Thyroid gland (tissue), 4 donors: Measurements from ENCODE around the gene WDSUB1. TPM values are rescaled to one million over a fixed set of nuclear protein-coding genes. Genes with fewer than 3 reads are reported as not detected.

Source experiments
- DNase-seq, 2 donors: peaks; one replicate each; pipeline ENCODE4 v3.0.0-alpha.2; 2019
- H3K27ac ChIP-seq, 3 donors: fragments of 200-600 bp; sonication (generic); 1 replicate in 2 of 3; 2 replicates in 1 of 3; pipeline ENCODE4 v1.5.1; 2016 to 2019; ENCODE audit warnings: mild to moderate bottlenecking in 1 of 3, moderate library complexity in 1 of 3
- H3K27me3 ChIP-seq: fragments of 200-600 bp; sonication (generic); one replicate; pipeline ENCODE4 v1.5.1; 2019
- H3K36me3 ChIP-seq, 2 donors: fragments of 200-600 bp; sonication (generic); one replicate each; pipeline ENCODE4 v1.5.1; 2016 to 2019
- H3K4me1 ChIP-seq, 2 donors: fragments of 200-600 bp; sonication (generic); one replicate each; pipeline ENCODE4 v1.5.1; 2017 to 2019
- H3K4me3 ChIP-seq, 3 donors: fragments of 200-600 bp; sonication (generic); replicated peaks in 1 of 3; 1 replicate in 2 of 3; 2 replicates in 1 of 3; pipeline ENCODE4 v1.5.1; 2016; ENCODE audit warnings: mild to moderate bottlenecking in 1 of 3
- H3K9me3 ChIP-seq: fragments of 200-600 bp; sonication (generic); one replicate; pipeline ENCODE4 v1.5.1; 2017
- POLR2A ChIP-seq, 2 donors: fragments of 450-650 bp; IDR thresholded peaks; one replicate each; pipeline ENCODE4 v1.6.1; 2017; ENCODE audit warnings: antibody characterized with exemption in 2 of 2, mild to moderate bottlenecking in 2 of 2, moderate library complexity in 1 of 2
- WGBS, 2 donors: methylation state at CpG; one replicate each; pipeline ENCODE4 v1.1.5; 2017; 5-methylcytosine and 5-hydroxymethylcytosine counted together
- intact Hi-C: fragments of 100-400 bp; cut with DNase I; formaldehyde crosslinking; loops from one replicate; pipeline ENCODE4 v1.15.1; 2023
- total RNA-seq, 4 donors: library from RNA; depleted of rRNA; stranded (reverse); fragments of >200 nt; gene quantifications; one replicate each; pipeline ENCODE4 v1.2.3, GENCODE V29; 2016
- TF ChIP-seq, protein P1 (sequence below), 6 experiments: fragments of 200-600 bp in 3 of 6; fragments of 450-650 bp in 3 of 6; sonication (generic) in 3 of 6; IDR thresholded peaks; one replicate each; pipeline ENCODE4 v1.5.1; 2016 to 2019; ENCODE audit warnings: antibody characterized with exemption in 6 of 6, mild to moderate bottlenecking in 2 of 6, inconsistent platforms in 1 of 6, moderate library complexity in 1 of 6

WDSUB1 gene
- total RNA-seq, 4 donors from 2014 or later, result 13.2 to 22.9 (median 18.2) TPM

DNA sequence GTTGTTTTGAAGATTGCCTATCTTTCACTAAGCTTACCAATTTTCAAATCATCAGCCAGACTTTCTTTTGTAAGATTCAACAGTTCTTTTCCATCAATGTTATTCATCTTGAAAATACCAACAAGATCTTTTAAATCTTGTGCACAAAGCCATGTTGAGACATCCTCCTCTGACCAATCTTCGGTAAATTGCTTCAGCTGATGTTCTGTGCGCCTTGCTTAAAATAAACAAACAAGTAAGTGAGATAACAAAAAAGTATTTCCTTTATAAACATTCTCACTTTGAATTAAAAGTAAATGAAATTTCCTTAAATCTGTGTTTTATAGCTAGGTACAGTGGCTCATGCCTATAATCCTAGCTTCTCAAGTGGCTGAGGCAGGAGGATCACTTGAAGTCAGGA lies 30.3 kb downstream of the WDSUB1 start:
- intact Hi-C loops, result no loop called here
- Histone ChIP-seq H3K9me3 (no peaks in the 10 kb centered on the region), H3K27me3 (no peaks in the 10 kb centered on the region), H3K4me3 (no peak overlapping the region), H3K27ac (no peak overlapping the region), H3K4me1 (peaks cover under 1 to 2% of the 10 kb centered on the region in 2 donors), H3K36me3 (no peaks in the 10 kb centered on the region)
- no peak for DNase-seq
- WGBS, 2 donors, result 64 to 70% methylated on average over 2 of the region's 2 CpGs
- no peak for TF ChIP-seq POLR2A (IDR thresholded peaks at IDR 0.05)

DNA sequence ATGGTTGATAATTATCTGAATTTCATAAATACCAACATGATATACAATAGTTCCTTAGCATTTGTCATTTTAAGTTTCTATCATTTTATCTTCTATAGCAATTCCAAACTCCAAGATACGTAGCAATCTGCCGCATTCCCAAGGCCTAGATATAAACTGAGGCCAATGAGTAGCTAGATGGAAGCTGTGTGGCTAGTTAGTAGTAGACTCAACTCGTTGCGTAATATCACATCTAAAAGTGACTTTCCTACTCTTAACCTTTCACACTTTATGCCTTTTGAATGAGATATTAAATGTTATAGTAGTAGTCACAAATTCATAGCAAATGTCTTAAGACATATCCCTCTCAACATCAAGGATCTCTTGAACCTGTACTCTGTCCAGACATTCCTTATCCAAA lies 33.6 kb downstream of the WDSUB1 start:
- Histone ChIP-seq H3K9me3 (no peaks in the 10 kb centered on the region), H3K4me3 (no peak overlapping the region), H3K36me3 (no peaks in the 10 kb centered on the region), H3K4me1 (peaks cover 21% of the 10 kb centered on the region in 2 donors), H3K27me3 (no peaks in the 10 kb centered on the region), H3K27ac (no peak overlapping the region)
- 95 to 97% methylated on average over 4 of the region's 4 CpGs for WGBS, 2 donors
- TF ChIP-seq, protein P1, sequence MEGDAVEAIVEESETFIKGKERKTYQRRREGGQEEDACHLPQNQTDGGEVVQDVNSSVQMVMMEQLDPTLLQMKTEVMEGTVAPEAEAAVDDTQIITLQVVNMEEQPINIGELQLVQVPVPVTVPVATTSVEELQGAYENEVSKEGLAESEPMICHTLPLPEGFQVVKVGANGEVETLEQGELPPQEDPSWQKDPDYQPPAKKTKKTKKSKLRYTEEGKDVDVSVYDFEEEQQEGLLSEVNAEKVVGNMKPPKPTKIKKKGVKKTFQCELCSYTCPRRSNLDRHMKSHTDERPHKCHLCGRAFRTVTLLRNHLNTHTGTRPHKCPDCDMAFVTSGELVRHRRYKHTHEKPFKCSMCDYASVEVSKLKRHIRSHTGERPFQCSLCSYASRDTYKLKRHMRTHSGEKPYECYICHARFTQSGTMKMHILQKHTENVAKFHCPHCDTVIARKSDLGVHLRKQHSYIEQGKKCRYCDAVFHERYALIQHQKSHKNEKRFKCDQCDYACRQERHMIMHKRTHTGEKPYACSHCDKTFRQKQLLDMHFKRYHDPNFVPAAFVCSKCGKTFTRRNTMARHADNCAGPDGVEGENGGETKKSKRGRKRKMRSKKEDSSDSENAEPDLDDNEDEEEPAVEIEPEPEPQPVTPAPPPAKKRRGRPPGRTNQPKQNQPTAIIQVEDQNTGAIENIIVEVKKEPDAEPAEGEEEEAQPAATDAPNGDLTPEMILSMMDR (IDR thresholded peaks at IDR 0.05), result no peak
- TF ChIP-seq POLR2A (IDR thresholded peaks at IDR 0.05), result no peak
- intact Hi-C loops, result no loop called here
- DNase-seq, result no peak

DNA sequence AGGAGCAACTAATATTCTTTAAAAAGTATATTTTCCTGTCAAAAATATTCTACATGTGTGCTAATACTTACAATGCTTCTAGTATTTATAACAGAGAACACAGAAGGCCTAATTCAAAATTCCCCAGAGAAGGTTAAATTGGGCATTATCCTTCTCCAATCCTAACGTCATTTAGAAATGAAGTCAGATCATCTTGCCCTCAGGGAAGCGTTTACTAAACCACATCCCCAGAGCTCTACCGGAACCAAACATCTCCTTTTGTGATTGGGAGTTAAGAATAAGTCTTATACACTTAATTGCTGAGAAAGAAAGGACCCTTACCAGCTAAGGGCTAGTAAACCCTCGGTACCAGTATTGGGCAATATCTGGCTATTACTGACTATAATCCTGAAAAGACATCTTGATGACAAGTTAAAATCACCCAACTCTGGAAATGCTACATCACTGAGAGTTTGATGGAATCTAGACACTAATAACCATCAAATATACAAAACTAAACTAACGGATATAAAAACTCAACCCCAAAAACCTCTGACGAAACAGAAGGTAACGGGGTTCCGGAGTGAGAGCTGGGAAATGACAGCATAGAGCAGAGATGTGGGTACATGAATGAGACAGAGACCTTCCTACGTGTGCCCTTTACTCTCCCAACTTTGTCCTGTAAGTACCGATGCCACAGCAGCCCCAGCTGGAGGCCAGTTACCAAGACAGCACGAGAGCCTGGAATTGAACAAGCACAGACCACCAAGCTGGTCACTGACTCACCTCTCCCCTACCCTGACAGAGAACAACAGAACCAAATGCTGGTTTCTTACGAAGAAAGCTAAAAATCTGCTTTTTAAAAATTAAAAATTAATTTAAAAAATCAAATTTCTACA lies 35.0 kb downstream of the WDSUB1 start:
- no peaks in the 10 kb centered on the region for H3K27me3 ChIP-seq
- DNase-seq, result no peak
- WGBS, 2 donors, result 89 to 94% methylated on average over 12 of the region's 12 CpGs
- no peaks in the 10 kb centered on the region for H3K9me3 ChIP-seq
- H3K36me3 ChIP-seq, result no peaks in the 10 kb centered on the region
- H3K4me1 ChIP-seq, result peaks cover 21% of the 10 kb centered on the region in 2 donors
- intact Hi-C loops, result no loop called here
- no peak overlapping the region for H3K4me3 ChIP-seq
- peak overlapping the region; percentile 89 to 98 (median 89) for H3K27ac ChIP-seq
- TF ChIP-seq, protein P1 (IDR thresholded peaks at IDR 0.05), result no peak
- TF ChIP-seq POLR2A (IDR thresholded peaks at IDR 0.05), result no peak

DNA sequence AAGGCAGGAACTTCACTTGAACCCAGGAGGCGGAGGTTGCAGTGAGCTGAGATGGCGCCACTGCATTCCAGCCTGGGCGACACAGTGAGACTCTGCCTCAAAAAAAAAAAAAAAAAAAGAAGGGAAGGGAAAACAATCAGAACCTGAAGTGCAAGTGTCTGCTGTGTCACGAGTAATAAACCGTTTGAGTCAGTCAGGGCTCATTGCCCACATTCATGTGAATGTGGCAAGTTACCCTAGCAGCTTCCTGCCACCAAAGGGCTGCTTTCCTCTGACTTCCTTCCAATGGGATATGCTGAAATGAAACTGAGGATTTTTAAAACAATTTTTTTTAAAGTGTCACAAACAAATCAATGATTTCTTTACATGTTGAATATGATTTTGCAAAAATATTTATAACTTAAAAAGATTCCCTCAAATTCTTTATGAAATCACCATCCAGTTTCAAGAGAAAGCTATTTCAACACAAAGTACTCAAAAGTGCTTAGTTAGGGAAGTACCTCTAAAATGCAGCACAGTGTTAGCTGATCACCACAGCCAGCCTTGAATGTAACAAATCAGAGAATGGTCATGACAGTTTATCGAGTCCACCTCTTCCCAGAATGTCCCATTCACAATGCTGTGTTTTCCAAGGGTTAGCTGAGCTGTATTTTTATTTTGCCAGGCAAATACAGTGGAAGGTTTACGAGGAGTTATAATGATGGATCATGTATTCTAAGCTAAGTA lies 36.4 kb downstream of the WDSUB1 start:
- no peak overlapping the region for H3K4me3 ChIP-seq
- DNase-seq, result peak; percentile 88 to 89
- intact Hi-C loops, result no loop called here

DNA sequence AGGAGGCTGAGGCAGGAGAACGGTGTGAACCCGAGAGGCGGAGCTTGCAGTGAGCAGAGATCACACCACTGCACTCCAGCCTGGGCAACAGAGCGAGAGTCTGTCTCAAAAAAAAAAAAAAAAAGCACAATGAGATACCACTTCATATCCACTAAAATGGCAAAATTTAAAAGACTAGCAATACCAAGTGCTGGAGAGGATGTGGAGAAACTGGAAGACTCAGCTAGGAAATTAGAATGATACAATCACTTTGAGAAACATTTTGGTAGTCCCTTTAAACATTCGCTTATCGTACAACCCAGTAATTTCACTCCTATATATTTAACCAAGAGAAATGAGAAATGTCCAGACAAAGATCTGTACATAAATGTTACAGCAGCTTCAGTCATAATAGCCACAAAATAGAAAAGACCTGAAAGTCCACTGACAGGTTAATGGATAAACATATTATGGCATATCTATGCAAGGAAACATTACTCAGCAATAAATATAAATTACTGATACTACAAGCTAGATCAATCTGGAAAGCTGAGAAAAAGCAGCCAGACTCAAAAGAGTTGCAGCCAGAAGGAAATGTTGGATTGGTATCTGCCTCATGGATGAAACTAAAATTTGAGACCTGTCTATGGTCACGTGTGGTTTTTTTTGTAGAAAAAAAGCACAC lies 40.0 kb downstream of the WDSUB1 start:
- H3K4me1 ChIP-seq, result peaks cover 21% of the 10 kb centered on the region in 2 donors
- WGBS, 2 donors, result 89 to 97% methylated on average over 7 of the region's 7 CpGs
- TF ChIP-seq, protein P1 (IDR thresholded peaks at IDR 0.05), result no peak
- H3K36me3 ChIP-seq, result peaks cover 0 to 5% of the 10 kb centered on the region in 2 donors
- intact Hi-C loops, result no loop called here
- no peak overlapping the region for H3K4me3 ChIP-seq
- no peak for DNase-seq
- no peaks in the 10 kb centered on the region for H3K9me3 ChIP-seq
- no peak overlapping the region for H3K27ac ChIP-seq
- no peaks in the 10 kb centered on the region for H3K27me3 ChIP-seq

More for the DNA sequence above, 36.4 kb downstream of the WDSUB1 start:
- Histone ChIP-seq H3K27me3 (no peaks in the 10 kb centered on the region), H3K27ac (peak overlapping the region; percentile 89 to 98 (median 89)), H3K9me3 (no peaks in the 10 kb centered on the region), H3K36me3 (no peaks in the 10 kb centered on the region), H3K4me1 (peaks cover 21% of the 10 kb centered on the region in 2 donors)
- 21 to 28% methylated on average over 7 of the region's 7 CpGs for WGBS, 2 donors
- TF ChIP-seq, protein P1 (IDR thresholded peaks at IDR 0.05), result peak in 2 of 6 experiments; percentile 2 to 18
- peak in 1 of 2 donors; percentile 29 for TF ChIP-seq POLR2A (IDR thresholded peaks at IDR 0.05)
